Measurements from ENCODE around the gene ROR2.

ROR2 gene

GRCh38 chr9:91843093-91843492 lies 106.9 kb downstream of the ROR2 start:
- no peak for DNase-seq (ENCODE audit: low read depth, low spot score)
- Histone ChIP-seq H3K9me3 (ENCODE audit: control insufficient read depth, insufficient read depth, low read length) (no peaks in the 10 kb centered on the region), H3K27me3 (ENCODE audit: control insufficient read depth, insufficient read depth, low read length) (no peaks in the 10 kb centered on the region), H3K36me3 (ENCODE audit: control insufficient read depth, insufficient read depth, low read length) (no peaks in the 10 kb centered on the region), H3K27ac (ENCODE audit: low read length) (no peak overlapping the region), H3K4me1 (ENCODE audit: control insufficient read depth, insufficient read depth, low read length) (peaks cover 4% of the 10 kb centered on the region; the same call in 1 of the 2 replicates), H3K4me3 (ENCODE audit: low read length) (no peak overlapping the region)
- WGBS (ENCODE audit: insufficient coverage, insufficient read length), result no CpG with 5 or more reads among the region's 7 CpGs

- no CpG with 5 or more reads among the region's 9 CpGs for whole genome bisulfite sequencing (ENCODE audit: insufficient coverage, insufficient read length)
Observed at GRCh38 chr9:91842358-91843049, 107.5 kb downstream of the ROR2 start.

GRCh38 chr9:91841591-91841990 lies 108.4 kb downstream of the ROR2 start:
- H3K4me3 ChIP-seq (ENCODE audit: low read length), result no peak overlapping the region
- no peaks in the 10 kb centered on the region for H3K36me3 ChIP-seq (ENCODE audit: control insufficient read depth, insufficient read depth, low read length)
- no peak for DNase-seq (ENCODE audit: low read depth, low spot score)
- no peak overlapping the region for H3K27ac ChIP-seq (ENCODE audit: low read length)
- H3K9me3 ChIP-seq (ENCODE audit: control insufficient read depth, insufficient read depth, low read length), result no peaks in the 10 kb centered on the region
- WGBS (ENCODE audit: insufficient coverage, insufficient read length), result no CpG with 5 or more reads among the region's 5 CpGs
- H3K27me3 ChIP-seq (ENCODE audit: control insufficient read depth, insufficient read depth, low read length), result no peaks in the 10 kb centered on the region
- H3K4me1 ChIP-seq (ENCODE audit: control insufficient read depth, insufficient read depth, low read length), result peaks cover 4% of the 10 kb centered on the region; the same call in 1 of the 2 replicates

More at GRCh38 chr9:91842358-91843049, 107.5 kb downstream of the ROR2 start:
- H3K4me1 ChIP-seq (ENCODE audit: control insufficient read depth, insufficient read depth, low read length), result peaks cover 4% of the 10 kb centered on the region; the same call in 1 of the 2 replicates
- H3K9me3 ChIP-seq (ENCODE audit: control insufficient read depth, insufficient read depth, low read length), result no peaks in the 10 kb centered on the region
- no peaks in the 10 kb centered on the region for H3K36me3 ChIP-seq (ENCODE audit: control insufficient read depth, insufficient read depth, low read length)
- H3K27ac ChIP-seq (ENCODE audit: low read length), result no peak overlapping the region
- no peaks in the 10 kb centered on the region for H3K27me3 ChIP-seq (ENCODE audit: control insufficient read depth, insufficient read depth, low read length)
- DNase-seq (ENCODE audit: low read depth, low spot score), result no peak
- H3K4me3 ChIP-seq (ENCODE audit: low read length), result no peak overlapping the region

GRCh38 chr9:91840882-91841281 lies 109.1 kb downstream of the ROR2 start:
- no peak overlapping the region for H3K27ac ChIP-seq (ENCODE audit: low read length)

GRCh38 chr9:91840469-91840868 lies 109.6 kb downstream of the ROR2 start:
- Histone ChIP-seq H3K36me3 (ENCODE audit: control insufficient read depth, insufficient read depth, low read length) (no peaks in the 10 kb centered on the region), H3K9me3 (ENCODE audit: control insufficient read depth, insufficient read depth, low read length) (no peaks in the 10 kb centered on the region), H3K4me1 (ENCODE audit: control insufficient read depth, insufficient read depth, low read length) (peaks cover 4% of the 10 kb centered on the region; the same call in 1 of the 2 replicates), H3K4me3 (ENCODE audit: low read length) (no peak overlapping the region), H3K27me3 (ENCODE audit: control insufficient read depth, insufficient read depth, low read length) (no peaks in the 10 kb centered on the region), H3K27ac (ENCODE audit: low read length) (no peak overlapping the region)
- no CpG with 5 or more reads among the region's 8 CpGs for WGBS (ENCODE audit: insufficient coverage, insufficient read length)
- DNase-seq (ENCODE audit: low read depth, low spot score), result no peak

More at GRCh38 chr9:91840882-91841281, 109.1 kb downstream of the ROR2 start:
- Histone ChIP-seq H3K4me1 (ENCODE audit: control insufficient read depth, insufficient read depth, low read length) (peaks cover 4% of the 10 kb centered on the region; the same call in 1 of the 2 replicates), H3K4me3 (ENCODE audit: low read length) (no peak overlapping the region), H3K27me3 (ENCODE audit: control insufficient read depth, insufficient read depth, low read length) (no peaks in the 10 kb centered on the region), H3K9me3 (ENCODE audit: control insufficient read depth, insufficient read depth, low read length) (no peaks in the 10 kb centered on the region), H3K36me3 (ENCODE audit: control insufficient read depth, insufficient read depth, low read length) (no peaks in the 10 kb centered on the region)
- no peak for DNase-seq (ENCODE audit: low read depth, low spot score)
- no CpG with 5 or more reads among the region's 6 CpGs for WGBS (ENCODE audit: insufficient coverage, insufficient read length)

GRCh38 chr9:91839926-91840465 lies 110.0 kb downstream of the ROR2 start:
- DNase-seq (ENCODE audit: low read depth, low spot score), result no peak
- H3K36me3 ChIP-seq (ENCODE audit: control insufficient read depth, insufficient read depth, low read length), result no peaks in the 10 kb centered on the region
- H3K4me1 ChIP-seq (ENCODE audit: control insufficient read depth, insufficient read depth, low read length), result peaks cover 4% of the 10 kb centered on the region; the same call in 1 of the 2 replicates
- H3K4me3 ChIP-seq (ENCODE audit: low read length), result no peak overlapping the region
- H3K27ac ChIP-seq (ENCODE audit: low read length), result no peak overlapping the region
- no CpG with 5 or more reads among the region's 14 CpGs for WGBS (ENCODE audit: insufficient coverage, insufficient read length)
- no peaks in the 10 kb centered on the region for H3K27me3 ChIP-seq (ENCODE audit: control insufficient read depth, insufficient read depth, low read length)
- no peaks in the 10 kb centered on the region for H3K9me3 ChIP-seq (ENCODE audit: control insufficient read depth, insufficient read depth, low read length)

- DNase-seq (ENCODE audit: low read depth, low spot score), result no peak
- H3K27me3 ChIP-seq (ENCODE audit: control insufficient read depth, insufficient read depth, low read length), result no peaks in the 10 kb centered on the region
- H3K36me3 ChIP-seq (ENCODE audit: control insufficient read depth, insufficient read depth, low read length), result no peaks in the 10 kb centered on the region
- H3K4me1 ChIP-seq (ENCODE audit: control insufficient read depth, insufficient read depth, low read length), result no peaks in the 10 kb centered on the region; the same call in 1 of the 2 replicates
- no peak overlapping the region for H3K27ac ChIP-seq (ENCODE audit: low read length)
- no CpG with 5 or more reads among the region's 21 CpGs for WGBS (ENCODE audit: insufficient coverage, insufficient read length)
- no peak overlapping the region for H3K4me3 ChIP-seq (ENCODE audit: low read length)
- no peaks in the 10 kb centered on the region for H3K9me3 ChIP-seq (ENCODE audit: control insufficient read depth, insufficient read depth, low read length)
Observed at GRCh38 chr9:91837981-91838731, 111.9 kb downstream of the ROR2 start.

GRCh38 chr9:91836515-91836914 lies 113.5 kb downstream of the ROR2 start:
- Histone ChIP-seq H3K4me1 (ENCODE audit: control insufficient read depth, insufficient read depth, low read length) (no peaks in the 10 kb centered on the region; the same call in 1 of the 2 replicates), H3K27ac (ENCODE audit: low read length) (no peak overlapping the region), H3K4me3 (ENCODE audit: low read length) (no peak overlapping the region), H3K27me3 (ENCODE audit: control insufficient read depth, insufficient read depth, low read length) (no peaks in the 10 kb centered on the region), H3K9me3 (ENCODE audit: control insufficient read depth, insufficient read depth, low read length) (no peaks in the 10 kb centered on the region), H3K36me3 (ENCODE audit: control insufficient read depth, insufficient read depth, low read length) (no peaks in the 10 kb centered on the region)
- WGBS (ENCODE audit: insufficient coverage, insufficient read length), result no CpG with 5 or more reads among the region's 7 CpGs
- no peak for DNase-seq (ENCODE audit: low read depth, low spot score)

GRCh38 chr9:91835632-91836031 lies 114.4 kb downstream of the ROR2 start:
- H3K9me3 ChIP-seq (ENCODE audit: control insufficient read depth, insufficient read depth, low read length), result no peaks in the 10 kb centered on the region
- H3K27me3 ChIP-seq (ENCODE audit: control insufficient read depth, insufficient read depth, low read length), result no peaks in the 10 kb centered on the region
- no peaks in the 10 kb centered on the region; the same call in 1 of the 2 replicates for H3K4me1 ChIP-seq (ENCODE audit: control insufficient read depth, insufficient read depth, low read length)
- no CpG with 5 or more reads among the region's 7 CpGs for WGBS (ENCODE audit: insufficient coverage, insufficient read length)
- DNase-seq (ENCODE audit: low read depth, low spot score), result no peak
- no peaks in the 10 kb centered on the region for H3K36me3 ChIP-seq (ENCODE audit: control insufficient read depth, insufficient read depth, low read length)
- H3K4me3 ChIP-seq (ENCODE audit: low read length), result no peak overlapping the region
- no peak overlapping the region for H3K27ac ChIP-seq (ENCODE audit: low read length)

GRCh38 chr9:91835216-91835615 lies 114.8 kb downstream of the ROR2 start:
- H3K4me3 ChIP-seq (ENCODE audit: low read length), result no peak overlapping the region
- no peaks in the 10 kb centered on the region for H3K36me3 ChIP-seq (ENCODE audit: control insufficient read depth, insufficient read depth, low read length)
- H3K27me3 ChIP-seq (ENCODE audit: control insufficient read depth, insufficient read depth, low read length), result no peaks in the 10 kb centered on the region
- no peaks in the 10 kb centered on the region; the same call in 1 of the 2 replicates for H3K4me1 ChIP-seq (ENCODE audit: control insufficient read depth, insufficient read depth, low read length)
- H3K27ac ChIP-seq (ENCODE audit: low read length), result no peak overlapping the region
- no peaks in the 10 kb centered on the region for H3K9me3 ChIP-seq (ENCODE audit: control insufficient read depth, insufficient read depth, low read length)
- no CpG with 5 or more reads among the region's 5 CpGs for WGBS (ENCODE audit: insufficient coverage, insufficient read length)
- no peak for DNase-seq (ENCODE audit: low read depth, low spot score)

Measured in iPS DF 6.9 (cell line).